Fibroblast of lung (primary cell): Measurements from ENCODE around the gene TRAF7. TPM values are rescaled to one million over a fixed set of nuclear protein-coding genes. Genes with fewer than 3 reads are reported as not detected.

Source experiments
- DNase-seq, 2 donors: peaks; one replicate each; pipeline versions ENCODE4 v3.0.0 to v3.0.0-alpha.2; 2010; ENCODE audit warnings: low read depth in 2 of 2
- H2AFZ ChIP-seq: 2 replicates; pipeline ENCODE4 v1.5.1; 2012; ENCODE audit warnings: low read length, control low read depth, inconsistent platforms
- H3K27ac ChIP-seq: 2 replicates; pipeline ENCODE4 v1.5.1; 2011; ENCODE audit warnings: low read length, control low read depth; ENCODE audit not compliant: insufficient read depth
- H3K27me3 ChIP-seq: 2 replicates; pipeline ENCODE4 v1.5.1; 2011; ENCODE audit warnings: mild to moderate bottlenecking, low read length; ENCODE audit not compliant: control insufficient read depth, insufficient read depth
- H3K36me3 ChIP-seq: 2 replicates; pipeline ENCODE4 v1.5.1; 2011; ENCODE audit warnings: low read length; ENCODE audit not compliant: control insufficient read depth, insufficient read depth
- H3K4me1 ChIP-seq: 2 replicates; pipeline ENCODE4 v1.5.1; 2011; ENCODE audit warnings: low read length; ENCODE audit not compliant: control insufficient read depth, insufficient read depth; ENCODE audit errors: extremely low read depth
- H3K4me2 ChIP-seq: 2 replicates; pipeline ENCODE4 v1.5.1; 2011; ENCODE audit warnings: low read length, control low read depth; ENCODE audit not compliant: insufficient read depth; ENCODE audit errors: extremely low read depth
- H3K4me3 ChIP-seq, 4 experiments: fragments of 200-600 bp in 1 of 4; sonication (generic) in 1 of 4; replicated peaks in 1 of 4; 2 replicates each; pipeline ENCODE4 v1.5.1; 2011 to 2016; ENCODE audit warnings: low read length in 4 of 4, low read depth in 3 of 4, mild to moderate bottlenecking in 3 of 4, control low read depth in 2 of 4, inconsistent platforms in 1 of 4, mixed read lengths in 1 of 4; ENCODE audit not compliant: insufficient read depth in 1 of 4; ENCODE audit errors: control extremely low read depth in 1 of 4
- H3K79me2 ChIP-seq: 2 replicates; pipeline ENCODE4 v1.5.1; 2012; ENCODE audit warnings: mild to moderate bottlenecking, low read length, inconsistent platforms; ENCODE audit not compliant: control insufficient read depth, insufficient read depth
- H3K9ac ChIP-seq: 2 replicates; pipeline ENCODE4 v1.5.1; 2011; ENCODE audit warnings: mild to moderate bottlenecking, low read length, control low read depth; ENCODE audit not compliant: insufficient read depth
- H3K9me3 ChIP-seq: 2 replicates; pipeline ENCODE4 v1.5.1; 2012; ENCODE audit warnings: low read depth, low read length; ENCODE audit not compliant: control insufficient read depth, insufficient read depth
- H4K20me1 ChIP-seq: 2 replicates; pipeline ENCODE4 v1.5.1; 2011; ENCODE audit warnings: low read length; ENCODE audit not compliant: control insufficient read depth, insufficient read depth; ENCODE audit errors: extremely low read depth
- CTCF ChIP-seq, 2 donors: IDR thresholded peaks in 1 of 2; conservative IDR thresholded peaks in 1 of 2; 1 replicate in 1 of 2; 2 replicates in 1 of 2; pipeline ENCODE4 v1.5.1; 2011 to 2012; ENCODE audit warnings: low read length in 2 of 2, control low read depth in 1 of 2, inconsistent platforms in 1 of 2, low read depth in 1 of 2, mild to moderate bottlenecking in 1 of 2
- EZH2 ChIP-seq: IDR thresholded peaks from 2 replicates; pipeline ENCODE4 v1.5.1; 2012; ENCODE audit warnings: low read length, control low read depth, mild to moderate bottlenecking; ENCODE audit errors: missing control alignments
- polyA plus RNA-seq, 2 donors: library from polyadenylated mRNA; depleted of rRNA in 1 of 2; stranded (reverse) in 1 of 2; unstranded in 1 of 2; fragments of >200 nt; gene quantifications; 2 replicates each; pipeline ENCODE4 v1.2.1, GENCODE V29; 2011 to 2012; ENCODE audit warnings: missing spikeins in 1 of 2
- total RNA-seq: library from RNA; depleted of rRNA; stranded (reverse); fragments of >200 nt; gene quantifications from 2 replicates; pipeline ENCODE4 v1.2.1, GENCODE V29; 2014

TRAF7 gene
- total and polyA plus RNA-seq, 2 donors (not counting 1 experiment from before 2014, with no cell fraction given) = 38.7 to 60.3 TPM

GRCh38 chr16:2158262-2158638 is 2.7 kb downstream of the TRAF7 start:
- DNase-seq = no peak
- Histone ChIP-seq H4K20me1 (peaks cover 7% of the 10 kb centered on the region), H3K36me3 (peaks cover 7% of the 10 kb centered on the region), H3K27ac (peak overlapping the region; percentile 95), H3K4me1 (peaks cover 41% of the 10 kb centered on the region), H3K9ac (peak overlapping the region; percentile 80), H3K4me3 (peak overlapping the region in 2 of 4 experiments; percentile 19 to 76), H3K27me3 (no peaks in the 10 kb centered on the region), H3K9me3 (no peaks in the 10 kb centered on the region), H2AFZ (no peak overlapping the region), H3K4me2 (peak overlapping the region; percentile 96), H3K79me2 (peaks cover 87% of the 10 kb centered on the region)
- TF ChIP-seq CTCF (conservative IDR thresholded peaks at IDR 0.05 in 1 of 2, IDR thresholded peaks at IDR 0.05 in 1 of 2; ENCODE audit: low read depth in 1 of 2, low read length in 2 of 2) = no peak
- TF ChIP-seq EZH2 = no peak

GRCh38 chr16:2159175-2159838 is 3.7 kb downstream of the TRAF7 start:
- Histone ChIP-seq H3K9ac (peak overlapping the region; percentile 80), H2AFZ (no peak overlapping the region), H3K27me3 (no peaks in the 10 kb centered on the region), H3K27ac (peak overlapping the region; percentile 95), H3K9me3 (no peaks in the 10 kb centered on the region), H4K20me1 (peaks cover 2% of the 10 kb centered on the region), H3K36me3 (peaks cover 2% of the 10 kb centered on the region), H3K4me2 (peak overlapping the region; percentile 96), H3K79me2 (peaks cover 86% of the 10 kb centered on the region), H3K4me3 (peak overlapping the region in 1 of 4 experiments; percentile 76), H3K4me1 (peaks cover 41% of the 10 kb centered on the region)
- DNase-seq = peak; percentile 77 to 85
- TF ChIP-seq EZH2 = no peak
- TF ChIP-seq CTCF (conservative IDR thresholded peaks at IDR 0.05 in 1 of 2, IDR thresholded peaks at IDR 0.05 in 1 of 2; ENCODE audit: low read depth in 1 of 2, low read length in 2 of 2) = no peak

GRCh38 chr16:2160915-2161551 is 5.5 kb downstream of the TRAF7 start:
- peaks cover 41% of the 10 kb centered on the region for H3K4me1 ChIP-seq
- peak overlapping the region; percentile 85 for H3K27ac ChIP-seq
- peaks cover 3% of the 10 kb centered on the region for H3K36me3 ChIP-seq
- H3K79me2 ChIP-seq = peaks cover 83% of the 10 kb centered on the region
- H3K4me3 ChIP-seq = peak overlapping the region in 1 of 4 experiments; percentile 33
- no peaks in the 10 kb centered on the region for H3K27me3 ChIP-seq
- H3K4me2 ChIP-seq = peak overlapping the region; percentile 58
- no peak for TF ChIP-seq CTCF (conservative IDR thresholded peaks at IDR 0.05 in 1 of 2, IDR thresholded peaks at IDR 0.05 in 1 of 2; ENCODE audit: low read depth in 1 of 2, low read length in 2 of 2)
- no peak for TF ChIP-seq EZH2
- no peaks in the 10 kb centered on the region for H4K20me1 ChIP-seq
- DNase-seq = peak; percentile 67 to 68
- H3K9ac ChIP-seq = peak overlapping the region; percentile 32
- H3K9me3 ChIP-seq = no peaks in the 10 kb centered on the region
- H2AFZ ChIP-seq = no peak overlapping the region
